WTC11 (cell line): ENCODE measurements around the gene BBOX1.

Experiments used
- CTCF ChIP-seq: fragments of 200-600 bp; IDR thresholded peaks from 2 replicates; pipeline ENCODE4 v1.8.0; 2022; ENCODE audit warnings: antibody characterized with exemption
- GTF2I ChIP-seq: fragments of 250-450 bp; sonication (Bioruptor Pico); conservative IDR thresholded peaks from 2 replicates; pipeline ENCODE4 v1.4.0; 2021; ENCODE audit warnings: mild to moderate bottlenecking
- NFE2L1 ChIP-seq: sonication (generic); formaldehyde crosslinking; IDR thresholded peaks from 2 replicates; pipeline ENCODE4 v1.8.1; 2023; ENCODE audit warnings: missing genetic modification reagents
- ZNF121 ChIP-seq: sonication (generic); formaldehyde crosslinking; IDR thresholded peaks from 2 replicates; pipeline ENCODE4 v1.8.0; 2023; ENCODE audit warnings: missing genetic modification reagents

- TF ChIP-seq CTCF, result no peak
- no peak for TF ChIP-seq NFE2L1 (CRISPR knock-in tag)
- no peak for TF ChIP-seq GTF2I (CRISPR knock-in tag)
- no peak for TF ChIP-seq ZNF121 (CRISPR knock-in tag)
These were observed 19.9 kb upstream of the BBOX1 start for GRCh38 chr11:27020751-27021150.
